Amygdala (tissue), 56 donors: ENCODE results near the gene NTN5.

Source experiments
- DNase-seq, 56 donors: peaks; one replicate each; lab custom pipeline; 2025; lab: John Stamatoyannopoulos, UW

Gene NTN5

GRCh38 chr19:48646001-48646721, 26.7 kb downstream of the NTN5 start, which contains the start of gene CA11:
TSS of gene CA11 (minus strand) at chr19:48646187. CDS start at chr19:48645632, 555 bp downstream.
- DNase-seq: peak; percentile 38 to 96 (median 84)

DNA sequence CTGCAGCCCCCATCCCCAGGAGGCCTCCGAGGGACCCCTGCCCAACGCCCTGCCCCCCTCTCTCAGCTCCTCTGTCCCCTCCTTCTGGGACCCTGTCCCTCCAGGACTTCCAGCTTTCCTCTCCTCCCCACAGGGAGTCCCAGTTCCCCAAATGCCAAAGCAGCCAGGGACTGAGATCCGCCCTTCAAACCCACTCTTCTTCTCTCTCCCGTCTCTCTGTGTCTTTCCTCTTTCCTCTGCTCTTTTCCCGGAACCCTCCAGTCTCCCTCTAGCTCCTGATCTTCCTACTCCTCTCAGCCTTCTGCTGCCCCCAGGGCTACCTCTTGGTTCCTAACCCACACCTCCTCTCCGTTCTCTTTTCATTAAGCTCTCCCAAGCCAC, 27.2 kb downstream of the NTN5 start:
- DNase-seq: no peak

DNA sequence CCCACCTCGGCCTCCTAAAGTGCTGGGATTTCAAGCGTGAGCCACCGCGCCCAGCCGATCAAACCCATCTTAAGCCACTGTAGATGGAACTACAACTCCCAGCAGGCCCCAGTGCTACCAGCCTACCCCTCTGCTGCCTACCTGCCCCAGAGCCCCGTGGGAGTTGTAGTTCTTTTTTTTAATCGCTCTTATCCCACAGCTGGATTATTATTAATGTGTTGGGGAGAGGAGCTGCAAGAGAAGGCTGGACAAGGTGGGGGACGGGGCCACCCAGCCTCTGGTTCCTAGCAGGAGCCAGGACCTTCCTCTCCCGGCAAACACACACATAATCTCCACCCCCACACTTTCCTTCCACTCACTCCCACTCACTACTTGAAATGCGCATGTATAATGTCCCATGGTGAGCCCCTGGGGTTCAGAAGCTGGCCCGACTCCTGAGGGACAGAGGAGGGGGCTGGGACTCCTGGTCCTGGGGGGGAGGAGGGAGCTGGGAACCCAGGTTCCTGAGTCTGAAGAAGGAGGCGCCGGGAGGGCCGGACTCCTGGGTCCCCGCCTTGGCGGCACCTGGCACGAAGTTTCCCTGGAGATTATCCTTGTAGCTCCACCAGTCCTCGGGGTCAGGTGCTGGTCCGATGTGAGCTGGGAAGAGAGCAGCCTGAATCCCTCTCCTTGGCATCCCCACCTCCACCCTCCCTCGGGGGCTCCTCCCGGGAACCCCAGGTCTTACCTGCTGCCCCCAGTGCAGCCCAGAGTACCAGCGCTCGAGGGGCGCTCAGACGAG, 27.8 kb downstream of the NTN5 start:
- DNase-seq: peak in 53 of 56 donors; percentile 21 to 87 (median 70)

- DNase-seq: peak in 2 of 56 donors; percentile 32 to 50
Measured at GRCh38 chr19:48644355-48644754, 28.5 kb downstream of the NTN5 start.

DNA sequence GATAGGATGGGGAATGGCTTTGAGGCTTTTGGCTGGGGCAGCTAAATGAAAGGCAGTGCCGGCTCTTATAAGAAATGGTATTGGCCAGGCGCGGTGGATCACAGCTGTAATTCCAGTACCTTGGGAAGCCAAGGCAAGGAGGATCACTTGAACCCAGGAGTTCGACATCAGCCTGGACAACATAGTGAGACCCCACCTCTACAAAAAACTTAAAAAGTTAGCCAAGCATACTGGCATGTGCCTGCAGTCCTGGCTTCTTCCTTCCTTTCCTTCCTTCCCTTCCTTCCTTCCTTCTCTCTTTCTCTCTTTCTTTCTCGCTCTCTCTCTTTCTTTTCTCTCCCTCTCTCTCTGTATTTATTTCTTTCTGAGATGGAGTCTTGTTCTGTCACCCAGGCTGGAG, 30.0 kb downstream of the NTN5 start:
- DNase-seq: no peak

GRCh38 chr19:48641850-48642249, 31.0 kb downstream of the NTN5 start:
- DNase-seq: no peak

DNA sequence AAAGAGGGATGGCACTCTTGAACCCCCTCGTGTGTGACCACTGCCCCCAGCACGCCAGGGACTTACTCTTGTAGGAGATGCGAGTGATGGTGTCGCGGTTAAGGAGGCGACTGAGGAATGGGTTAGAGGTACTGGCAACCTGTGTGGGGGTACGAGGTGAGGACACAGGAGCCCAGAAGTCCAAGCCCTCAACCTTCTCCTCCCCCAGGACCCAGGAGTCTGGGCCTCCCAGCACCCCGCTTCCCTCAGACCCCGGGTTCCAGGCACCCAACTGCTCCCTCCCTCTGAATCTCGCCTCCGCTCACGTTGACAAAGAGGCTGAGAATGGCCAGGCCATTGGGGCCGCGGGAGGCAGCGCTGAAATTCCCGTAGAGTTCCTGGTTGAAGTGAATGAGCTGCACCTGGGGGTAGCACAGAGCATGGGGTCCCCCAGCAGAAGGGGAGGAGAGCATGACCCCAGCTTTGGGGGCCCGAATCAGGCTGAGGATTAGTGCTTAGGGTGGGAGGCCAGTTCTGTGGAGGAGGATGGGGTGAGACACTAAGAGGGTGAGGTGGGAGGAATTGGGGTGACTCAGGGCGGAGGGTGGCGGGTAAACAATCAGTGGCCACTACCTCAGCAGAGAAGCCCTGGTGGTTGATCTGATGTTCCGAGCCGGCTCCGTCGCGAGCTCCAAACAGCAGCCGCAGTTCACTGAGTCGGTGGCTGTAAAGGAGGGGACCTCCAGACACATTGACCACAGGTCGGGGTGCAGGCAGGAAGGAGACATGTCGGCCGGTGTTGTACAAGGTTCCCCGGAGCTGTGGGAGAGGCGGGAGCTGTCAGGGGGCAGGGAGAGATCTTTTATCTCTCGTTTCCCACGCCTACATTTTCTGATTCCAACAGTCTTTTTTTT, 33.1 kb downstream of the NTN5 start:
- no peak for DNase-seq

DNA sequence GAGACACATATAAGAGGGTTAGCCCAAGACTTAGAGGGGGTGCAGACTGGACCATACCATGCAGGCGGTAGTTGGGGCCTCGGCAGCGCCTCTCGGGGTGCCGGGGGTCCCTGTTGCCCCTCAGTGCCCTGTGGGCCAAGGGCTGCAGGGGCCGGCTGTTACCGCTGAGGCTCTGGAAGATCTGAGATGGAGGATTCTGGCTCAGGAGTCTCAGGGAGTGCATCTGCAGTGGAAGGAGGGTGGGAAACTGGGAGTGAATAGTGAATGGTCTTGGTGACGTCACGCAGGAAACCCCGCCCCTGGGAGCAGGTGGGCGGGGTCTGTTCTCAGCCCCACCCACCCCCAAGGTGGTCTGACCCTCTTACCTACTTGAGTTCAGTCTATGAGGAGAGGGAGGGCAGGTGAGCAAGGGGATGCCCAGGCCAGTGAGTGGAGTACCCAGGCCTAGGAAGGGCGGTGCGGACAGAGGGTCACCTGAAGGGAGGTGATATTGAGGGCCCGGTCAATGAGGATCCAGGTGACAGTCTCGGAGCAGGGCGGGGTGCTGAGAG, 33.9 kb downstream of the NTN5 start:
- peak in 10 of 56 donors; percentile 23 to 61 (median 30) for DNase-seq

DNA sequence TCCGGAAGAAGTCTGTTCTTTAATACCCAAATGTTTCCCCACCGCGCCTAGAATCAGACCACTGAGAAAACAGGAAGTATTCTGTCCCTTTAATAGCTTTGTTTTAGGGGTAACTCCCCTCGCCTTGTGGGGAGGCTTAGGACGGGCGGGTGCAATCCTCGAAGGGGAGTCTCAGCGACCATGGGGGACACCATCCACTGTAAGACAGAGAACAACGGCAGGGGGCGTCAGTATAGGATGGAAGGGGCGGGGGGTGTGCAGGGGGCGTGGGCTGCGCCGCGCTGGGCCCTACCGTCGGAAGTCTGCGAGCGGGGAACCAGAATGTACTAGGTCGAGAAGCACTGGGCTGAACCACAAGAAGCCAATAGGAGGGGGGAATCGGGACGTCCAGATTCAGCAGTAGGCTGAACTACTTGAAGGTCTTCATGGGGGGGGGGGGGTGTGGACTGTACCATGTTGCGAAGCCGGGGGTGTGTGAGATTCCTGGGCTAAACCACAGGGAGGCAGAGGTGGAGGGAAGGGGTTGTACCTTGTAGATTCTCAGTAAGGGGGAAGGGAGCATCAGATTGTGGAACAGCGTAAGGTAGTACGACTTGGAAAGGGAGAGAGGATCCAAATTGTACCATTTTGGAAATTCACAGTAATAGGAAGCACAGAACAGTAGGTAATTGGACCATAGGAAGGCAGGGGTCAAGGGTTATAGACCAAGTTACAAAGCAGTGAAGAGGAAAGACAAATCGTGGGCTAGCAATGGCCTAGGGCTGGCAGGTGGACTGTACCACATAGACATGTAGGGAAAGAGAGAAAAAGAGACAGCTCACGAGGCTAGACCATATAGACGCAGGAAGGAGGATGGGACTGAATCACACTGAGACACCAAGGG, 34.6 kb downstream of the NTN5 start:
- DNase-seq: peak in 55 of 56 donors; percentile 42 to 95 (median 83)

GRCh38 chr19:48637449-48637947, 35.3 kb downstream of the NTN5 start:
- DNase-seq: peak; percentile 48 to 100 (median 99)

- DNase-seq: peak in 13 of 56 donors; percentile 41 to 77 (median 67)
Measured at GRCh38 chr19:48636859-48637448, 35.9 kb downstream of the NTN5 start, which contains the start of gene DBP. TSS of gene DBP (minus strand) at chr19:48637379. CDS start at chr19:48636994, 385 bp downstream.

- DNase-seq: peak in 24 of 56 donors; percentile 12 to 68 (median 40)
Measured at GRCh38 chr19:48635966-48636858, 36.6 kb downstream of the NTN5 start.

DNA sequence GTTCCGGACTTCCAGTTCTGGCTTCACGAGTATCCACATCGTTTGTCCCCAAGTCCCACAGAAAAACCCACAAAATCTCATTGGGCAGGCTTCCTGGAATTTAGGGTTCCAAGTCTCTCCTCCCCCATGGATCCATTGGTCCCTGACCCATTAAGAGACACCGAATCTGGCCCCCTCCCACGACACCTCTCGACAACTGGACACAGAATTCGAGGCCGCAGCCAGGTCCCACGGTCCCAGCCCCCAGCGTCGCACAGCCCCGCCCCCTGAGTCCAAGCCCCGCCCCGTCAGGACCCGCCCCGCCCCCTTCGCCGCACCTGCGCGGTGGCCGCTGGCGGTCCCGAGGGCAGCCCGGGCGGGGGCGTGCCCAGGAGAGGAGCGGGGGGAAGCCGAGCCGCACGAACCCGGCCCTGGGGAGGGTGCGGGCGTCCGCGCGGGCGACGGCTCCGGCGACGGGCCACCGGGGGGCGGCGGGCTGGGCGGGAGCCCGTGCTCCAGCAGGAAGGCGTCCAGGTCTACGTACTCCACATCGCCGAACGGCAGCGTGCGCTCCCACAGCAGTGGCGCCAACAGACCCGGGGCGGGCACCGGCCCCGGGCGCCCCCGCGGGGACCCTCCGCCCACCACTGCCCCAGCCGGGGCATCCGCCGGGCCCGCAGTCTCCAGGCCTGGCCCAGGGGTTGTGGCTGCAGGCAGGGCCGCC, 37.4 kb downstream of the NTN5 start:
- DNase-seq: peak in 34 of 56 donors; percentile 19 to 78 (median 50)

DNA sequence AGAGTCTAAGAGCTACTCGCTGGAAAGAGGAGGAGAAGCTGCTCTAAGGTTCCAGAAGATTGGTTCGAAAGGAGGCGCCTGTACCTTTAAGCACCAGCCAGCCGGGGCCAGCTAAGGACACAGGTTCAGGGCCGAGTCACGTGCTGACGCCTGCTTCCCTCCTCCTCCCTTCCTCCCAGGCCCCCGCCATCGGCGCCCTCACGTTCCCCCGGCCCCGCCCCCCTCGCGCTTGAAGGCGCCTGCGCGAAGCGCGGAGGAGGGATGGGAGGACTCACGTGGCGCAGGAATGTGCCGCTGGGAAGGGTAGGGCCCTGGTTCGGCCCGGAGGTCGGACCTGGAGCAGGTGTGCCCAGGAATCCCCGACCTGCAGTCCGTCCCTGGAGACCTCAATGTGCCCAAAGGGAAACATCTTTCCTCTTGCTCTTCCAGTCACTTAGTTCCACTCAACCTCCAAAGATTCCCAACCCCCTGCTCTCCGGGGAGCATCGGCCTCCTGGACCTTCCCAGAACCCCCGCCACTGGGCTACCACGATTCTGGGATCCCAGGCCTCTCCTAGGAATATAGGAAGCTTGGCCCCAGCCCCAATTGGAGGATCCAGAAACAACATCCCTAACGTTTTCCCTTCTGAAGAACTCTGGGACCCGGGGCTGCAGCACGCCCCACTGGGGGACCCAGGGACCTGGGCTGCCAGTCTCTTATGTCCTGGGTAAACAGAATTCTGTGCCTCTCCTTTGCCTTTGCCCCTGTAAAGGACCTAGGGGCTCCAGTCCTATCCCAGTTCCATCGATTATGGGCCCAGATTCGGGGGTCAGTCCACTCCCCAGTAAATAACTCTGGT, 38.2 kb downstream of the NTN5 start:
- DNase-seq: peak in 55 of 56 donors; percentile 61 to 94 (median 86)

DNA sequence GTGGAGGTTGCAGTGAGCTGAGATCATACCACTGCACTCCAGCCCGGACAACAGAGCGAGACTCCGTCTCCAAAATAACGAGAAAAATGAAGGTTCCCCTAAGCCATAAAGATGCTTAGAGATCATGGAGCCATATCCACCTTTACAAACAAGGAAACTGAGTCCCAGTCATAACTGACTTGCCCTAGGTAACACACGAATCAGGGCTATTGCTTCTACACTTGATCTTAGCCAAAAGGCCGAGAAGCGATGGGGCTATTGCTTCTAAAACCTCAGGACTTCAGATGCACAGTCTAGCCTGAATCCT, 38.8 kb downstream of the NTN5 start:
- no peak for DNase-seq
